GM13977 (cell line): ENCODE measurements around the gene STIP1.

ENCODE experiments used
- DNase-seq: peaks from one replicate; pipeline ENCODE4 v3.0.0; 2012; ENCODE audit warnings: low spot score
- in situ Hi-C: fragments of 300-500 bp; cut with MboI; formaldehyde crosslinking; loops from one replicate; pipeline ENCODE4 v1.12.0; 2022; ENCODE audit warnings: low sequenced_read_pairs, low pct_unique_long_range_greater_than_20kb, mixed read lengths, inconsistent platforms; ENCODE audit not compliant: unreplicated experiment
- TF ChIP-seq, protein P1 (sequence below): IDR thresholded peaks from 2 replicates; pipeline ENCODE4 v1.5.1; 2012; ENCODE audit warnings: mild to moderate bottlenecking, control low read depth; ENCODE audit not compliant: insufficient read depth; ENCODE audit errors: extremely low read depth, missing control alignments

Gene STIP1

GRCh38 chr11:64253481-64253880 is 67.5 kb downstream of the STIP1 start:
- in situ Hi-C loops = no loop called here
- DNase-seq = no peak
- TF ChIP-seq, protein P1, sequence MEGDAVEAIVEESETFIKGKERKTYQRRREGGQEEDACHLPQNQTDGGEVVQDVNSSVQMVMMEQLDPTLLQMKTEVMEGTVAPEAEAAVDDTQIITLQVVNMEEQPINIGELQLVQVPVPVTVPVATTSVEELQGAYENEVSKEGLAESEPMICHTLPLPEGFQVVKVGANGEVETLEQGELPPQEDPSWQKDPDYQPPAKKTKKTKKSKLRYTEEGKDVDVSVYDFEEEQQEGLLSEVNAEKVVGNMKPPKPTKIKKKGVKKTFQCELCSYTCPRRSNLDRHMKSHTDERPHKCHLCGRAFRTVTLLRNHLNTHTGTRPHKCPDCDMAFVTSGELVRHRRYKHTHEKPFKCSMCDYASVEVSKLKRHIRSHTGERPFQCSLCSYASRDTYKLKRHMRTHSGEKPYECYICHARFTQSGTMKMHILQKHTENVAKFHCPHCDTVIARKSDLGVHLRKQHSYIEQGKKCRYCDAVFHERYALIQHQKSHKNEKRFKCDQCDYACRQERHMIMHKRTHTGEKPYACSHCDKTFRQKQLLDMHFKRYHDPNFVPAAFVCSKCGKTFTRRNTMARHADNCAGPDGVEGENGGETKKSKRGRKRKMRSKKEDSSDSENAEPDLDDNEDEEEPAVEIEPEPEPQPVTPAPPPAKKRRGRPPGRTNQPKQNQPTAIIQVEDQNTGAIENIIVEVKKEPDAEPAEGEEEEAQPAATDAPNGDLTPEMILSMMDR = no peak
